Stimulated activated CD4-positive, alpha-beta T cell treated with anti-CD3 and anti-CD28 coated beads, Interleukin-4, amount 100 ng/mL, for 24 hours (primary cell): ENCODE measurements around the gene LNP1.

ENCODE experiments used
- DNase-seq: peaks from one replicate; pipeline ENCODE4 v3.0.0-alpha.2; 2020

Gene LNP1

GRCh38 chr3:100400419-100400779 lies 940 bp upstream of the LNP1 start:
- peak; percentile 46 for DNase-seq

GRCh38 chr3:100401674-100402041 lies 319 bp downstream of the LNP1 start:
- peak; percentile 56 for DNase-seq

GRCh38 chr3:100402256-100402655 lies 917 bp downstream of the LNP1 start:
- DNase-seq: no peak

- DNase-seq: no peak
These were observed 1.6 kb downstream of the LNP1 start for GRCh38 chr3:100402891-100403290.

- no peak for DNase-seq
These were observed 2.3 kb downstream of the LNP1 start for GRCh38 chr3:100403362-100404249.

GRCh38 chr3:100404250-100404548 lies 2.9 kb downstream of the LNP1 start:
- no peak for DNase-seq

GRCh38 chr3:100407164-100407563 lies 5.8 kb downstream of the LNP1 start:
- DNase-seq: no peak

- DNase-seq: no peak
These were observed 6.7 kb downstream of the LNP1 start for GRCh38 chr3:100407977-100408532.

- DNase-seq: no peak
These were observed 10.0 kb downstream of the LNP1 start for GRCh38 chr3:100411091-100411982.

GRCh38 chr3:100412912-100413590 lies 11.7 kb downstream of the LNP1 start:
- no peak for DNase-seq

- DNase-seq: no peak
These were observed 12.3 kb downstream of the LNP1 start for GRCh38 chr3:100413613-100414012.

- DNase-seq: no peak
These were observed 14.8 kb downstream of the LNP1 start for GRCh38 chr3:100416176-100416575.

GRCh38 chr3:100416863-100417262 lies 15.5 kb downstream of the LNP1 start:
- DNase-seq: no peak

GRCh38 chr3:100419406-100419805 lies 18.1 kb downstream of the LNP1 start:
- DNase-seq: no peak

- DNase-seq: no peak
These were observed 19.5 kb downstream of the LNP1 start for GRCh38 chr3:100420885-100421284.

GRCh38 chr3:100423611-100424010 lies 22.3 kb downstream of the LNP1 start:
- DNase-seq: no peak

GRCh38 chr3:100424261-100424660 lies 22.9 kb downstream of the LNP1 start:
- no peak for DNase-seq

GRCh38 chr3:100425316-100425715 lies 24.0 kb downstream of the LNP1 start:
- DNase-seq: no peak

GRCh38 chr3:100426067-100426682 lies 24.8 kb downstream of the LNP1 start:
- DNase-seq: no peak

GRCh38 chr3:100427699-100428098 lies 26.4 kb downstream of the LNP1 start:
- no peak for DNase-seq

GRCh38 chr3:100429187-100429716 lies 27.9 kb downstream of the LNP1 start:
- DNase-seq: no peak

GRCh38 chr3:100436951-100437350 lies 35.6 kb downstream of the LNP1 start:
- DNase-seq: no peak
